GM12878 (cell line): ENCODE data around the gene TOMM20. TPM values are rescaled to one million over a fixed set of nuclear protein-coding genes. Genes with fewer than 3 reads are reported as not detected.
A peak's percentile ranks its signal among the peaks of the same experiment; 100 is the strongest.

Source experiments
- BACH1 ChIP-seq: fragments of 450-650 bp; IDR thresholded peaks from 2 replicates; pipeline ENCODE4 v1.6.1; 2017; ENCODE audit warnings: mild to moderate bottlenecking, borderline replicate concordance
- CBX3 ChIP-seq: fragments of 200-600 bp; sonication (generic); IDR thresholded peaks from 2 replicates; pipeline ENCODE4 v1.6.1; 2016; ENCODE audit warnings: low read depth, borderline replicate concordance
- CHD4 ChIP-seq: fragments of 200-600 bp; sonication (generic); IDR thresholded peaks from 2 replicates; pipeline ENCODE4 v1.6.1; 2016; ENCODE audit warnings: mild to moderate bottlenecking
- EED ChIP-seq: sonication (generic); IDR thresholded peaks from 2 replicates; pipeline ENCODE4 v1.6.1; 2016; ENCODE audit warnings: antibody characterized with exemption, low read depth
- EP300 ChIP-seq, 2 experiments: fragments of 150-350 bp in 1 of 2; IDR thresholded peaks; 2 replicates each; pipeline ENCODE4 v1.6.1; 2011 to 2012; ENCODE audit warnings: low read depth in 2 of 2, low read length in 2 of 2, borderline replicate concordance in 1 of 2, improper control_type of control experiment in 1 of 2, inconsistent platforms in 1 of 2; ENCODE audit not compliant: control insufficient read depth in 1 of 2
- EZH2 ChIP-seq: IDR thresholded peaks from 2 replicates; pipeline ENCODE4 v1.6.1; 2012; ENCODE audit warnings: low read depth, mild to moderate bottlenecking, control low read depth, inconsistent platforms, low read length, borderline replicate concordance; ENCODE audit not compliant: control insufficient read depth
- FOXM1 ChIP-seq: IDR thresholded peaks from 2 replicates; pipeline ENCODE4 v1.6.1; 2012; ENCODE audit warnings: low read depth, mild to moderate bottlenecking, inconsistent platforms, low read length, moderate library complexity
- HDAC2 ChIP-seq: fragments of 200-600 bp; sonication (generic); IDR thresholded peaks from 2 replicates; pipeline ENCODE4 v1.6.1; 2017
- KDM1A ChIP-seq: fragments of 200-600 bp; sonication (generic); IDR thresholded peaks from 2 replicates; pipeline ENCODE4 v1.6.1; 2016; ENCODE audit warnings: borderline replicate concordance
- LARP7 ChIP-seq: fragments of 450-650 bp; IDR thresholded peaks from 2 replicates; pipeline ENCODE4 v1.6.1; 2017; ENCODE audit warnings: mild to moderate bottlenecking
- NFXL1 ChIP-seq: fragments of 450-650 bp; IDR thresholded peaks from 2 replicates; pipeline ENCODE4 v1.6.1; 2017; ENCODE audit warnings: antibody characterized with exemption, mild to moderate bottlenecking, borderline replicate concordance
- NR2F1 ChIP-seq: fragments of 450-650 bp; conservative IDR thresholded peaks from 2 replicates; pipeline ENCODE4 v1.6.1; 2017; ENCODE audit warnings: mild to moderate bottlenecking
- POLR2A ChIP-seq: IDR thresholded peaks from 2 replicates; pipeline ENCODE4 v1.6.1; 2011; ENCODE audit warnings: low read depth, mild to moderate bottlenecking, low read length
- POLR2AphosphoS2 ChIP-seq: IDR thresholded peaks from 2 replicates; pipeline ENCODE4 v1.6.1; 2011; ENCODE audit warnings: low read depth, mild to moderate bottlenecking, low read length, improper control_type of control experiment, moderate library complexity
- RB1 ChIP-seq: fragments of 450-650 bp; formaldehyde crosslinking; IDR thresholded peaks from 2 replicates; pipeline ENCODE4 v1.6.1; 2017; ENCODE audit warnings: mild to moderate bottlenecking, borderline replicate concordance
- RUNX3 ChIP-seq: IDR thresholded peaks from 2 replicates; pipeline ENCODE4 v1.6.1; 2012; ENCODE audit warnings: low read length, inconsistent platforms
- SIN3A ChIP-seq: IDR thresholded peaks from 2 replicates; pipeline ENCODE4 v1.6.1; 2012; ENCODE audit warnings: low read depth, low read length, improper control_type of control experiment
- SMC3 ChIP-seq: IDR thresholded peaks from 2 replicates; pipeline ENCODE4 v1.6.1; 2011; ENCODE audit warnings: low read length, improper control_type of control experiment, borderline replicate concordance
- ZBED1 ChIP-seq: IDR thresholded peaks from 2 replicates; pipeline ENCODE4 v1.6.1; 2016; ENCODE audit warnings: borderline replicate concordance
- ZNF207 ChIP-seq: fragments of 450-650 bp; IDR thresholded peaks from 2 replicates; pipeline ENCODE4 v1.6.1; 2014; ENCODE audit warnings: antibody characterized with exemption, mild to moderate bottlenecking, borderline replicate concordance
- ZNF622 ChIP-seq: fragments of 450-650 bp; IDR thresholded peaks from 2 replicates; pipeline ENCODE4 v1.6.1; 2017; ENCODE audit warnings: mild to moderate bottlenecking, inconsistent platforms
- polyA plus RNA-seq, 11 experiments: library from polyadenylated mRNA; depleted of rRNA in 4 of 11; unstranded in 6 of 11; stranded (reverse) in 5 of 11; fragments of >200 nt; fragmentation: Nextera tagmentation in 4 of 11; fragmentation: Illumina TruSeq in 1 of 11; extraction: Ambion mirVana in 4 of 11; extraction: Trizol in 1 of 11; gene quantifications; 1 replicate in 1 of 11; 2 replicates in 10 of 11; pipeline versions ENCODE4 v1.2.1 to v1.2.3, GENCODE V29; 2011 to 2016; ENCODE audit warnings: inconsistent platforms in 2 of 11, missing spikeins in 2 of 11, low read depth in 1 of 11
- total RNA-seq, 4 experiments: library from RNA; depleted of rRNA in 3 of 4; stranded (reverse); fragments of >200 nt in 3 of 4; fragmentation: Illumina TruSeq in 1 of 4; extraction: Trizol in 1 of 4; gene quantifications; 2 replicates each; pipeline versions ENCODE4 v1.2.1 to v1.2.3, GENCODE V29; 2013 to 2021
- TF ChIP-seq, protein P1 (sequence below): fragments of 150-350 bp; IDR thresholded peaks from 2 replicates; pipeline ENCODE4 v1.6.1; 2016; ENCODE audit warnings: low read depth, low read length
- TF ChIP-seq, protein P2 (sequence below): fragments of 450-650 bp; IDR thresholded peaks from 2 replicates; pipeline ENCODE4 v1.6.1; 2016; ENCODE audit warnings: mild to moderate bottlenecking
- TF ChIP-seq, protein P3 (sequence below): fragments of 450-650 bp; IDR thresholded peaks from 2 replicates; pipeline ENCODE4 v1.6.1; 2016; ENCODE audit warnings: mild to moderate bottlenecking
- TF ChIP-seq, protein P4 (sequence below): fragments of 450-650 bp; IDR thresholded peaks from 2 replicates; pipeline ENCODE4 v1.6.1; 2017; ENCODE audit warnings: low read depth, mild to moderate bottlenecking, moderate library complexity

The TOMM20 gene
- total and polyA plus RNA-seq, 10 of the 15 experiments (the other 5 are each of a cell fraction or from before 2014, with no cell fraction given), result 39.8 to 138 (median 70.1) TPM

DNA sequence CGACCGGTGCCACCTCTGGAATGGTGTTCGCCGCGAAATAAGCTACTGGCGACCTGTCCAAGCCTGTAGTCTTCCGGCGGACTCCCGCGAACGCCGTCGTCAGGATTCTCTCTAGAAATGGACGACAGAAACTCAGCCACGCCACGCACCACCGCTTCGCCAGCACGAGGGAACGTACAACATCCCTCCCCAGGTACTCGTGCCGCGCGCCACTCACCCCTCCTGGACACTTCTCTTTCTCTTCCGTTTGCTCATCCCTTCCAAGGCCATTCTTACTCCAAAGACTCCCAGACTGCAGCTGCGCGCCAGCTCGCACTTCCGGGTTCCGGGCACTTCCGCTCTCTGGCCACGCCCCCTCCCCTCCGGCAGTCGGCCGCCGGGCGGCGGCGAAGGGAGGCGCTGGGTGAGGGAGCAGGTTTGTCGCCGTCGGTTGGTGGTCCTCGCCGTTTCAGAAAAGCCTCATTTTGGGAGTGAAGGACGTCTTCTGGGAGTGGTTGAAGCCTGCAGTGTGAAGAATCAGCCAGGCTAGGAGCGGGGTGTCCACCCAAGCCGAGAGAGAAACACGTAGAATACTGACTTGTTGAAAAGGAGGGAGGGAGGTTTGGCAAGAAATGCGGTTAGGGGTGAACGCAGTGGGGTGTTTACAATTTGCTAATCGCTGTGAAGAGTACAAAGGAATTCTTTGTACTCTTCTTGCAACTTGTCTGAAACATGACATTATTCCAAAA, 32.5 kb upstream of the TOMM20 start, which contains the start of gene RBM34 (continued):
- TF ChIP-seq LARP7, result peak; percentile 38
- no peak for TF ChIP-seq NFXL1
- TF ChIP-seq, protein P1, sequence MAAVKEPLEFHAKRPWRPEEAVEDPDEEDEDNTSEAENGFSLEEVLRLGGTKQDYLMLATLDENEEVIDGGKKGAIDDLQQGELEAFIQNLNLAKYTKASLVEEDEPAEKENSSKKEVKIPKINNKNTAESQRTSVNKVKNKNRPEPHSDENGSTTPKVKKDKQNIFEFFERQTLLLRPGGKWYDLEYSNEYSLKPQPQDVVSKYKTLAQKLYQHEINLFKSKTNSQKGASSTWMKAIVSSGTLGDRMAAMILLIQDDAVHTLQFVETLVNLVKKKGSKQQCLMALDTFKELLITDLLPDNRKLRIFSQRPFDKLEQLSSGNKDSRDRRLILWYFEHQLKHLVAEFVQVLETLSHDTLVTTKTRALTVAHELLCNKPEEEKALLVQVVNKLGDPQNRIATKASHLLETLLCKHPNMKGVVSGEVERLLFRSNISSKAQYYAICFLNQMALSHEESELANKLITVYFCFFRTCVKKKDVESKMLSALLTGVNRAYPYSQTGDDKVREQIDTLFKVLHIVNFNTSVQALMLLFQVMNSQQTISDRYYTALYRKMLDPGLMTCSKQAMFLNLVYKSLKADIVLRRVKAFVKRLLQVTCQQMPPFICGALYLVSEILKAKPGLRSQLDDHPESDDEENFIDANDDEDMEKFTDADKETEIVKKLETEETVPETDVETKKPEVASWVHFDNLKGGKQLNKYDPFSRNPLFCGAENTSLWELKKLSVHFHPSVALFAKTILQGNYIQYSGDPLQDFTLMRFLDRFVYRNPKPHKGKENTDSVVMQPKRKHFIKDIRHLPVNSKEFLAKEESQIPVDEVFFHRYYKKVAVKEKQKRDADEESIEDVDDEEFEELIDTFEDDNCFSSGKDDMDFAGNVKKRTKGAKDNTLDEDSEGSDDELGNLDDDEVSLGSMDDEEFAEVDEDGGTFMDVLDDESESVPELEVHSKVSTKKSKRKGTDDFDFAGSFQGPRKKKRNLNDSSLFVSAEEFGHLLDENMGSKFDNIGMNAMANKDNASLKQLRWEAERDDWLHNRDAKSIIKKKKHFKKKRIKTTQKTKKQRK, result no peak
- no peak for TF ChIP-seq EZH2
- TF ChIP-seq, protein P2, sequence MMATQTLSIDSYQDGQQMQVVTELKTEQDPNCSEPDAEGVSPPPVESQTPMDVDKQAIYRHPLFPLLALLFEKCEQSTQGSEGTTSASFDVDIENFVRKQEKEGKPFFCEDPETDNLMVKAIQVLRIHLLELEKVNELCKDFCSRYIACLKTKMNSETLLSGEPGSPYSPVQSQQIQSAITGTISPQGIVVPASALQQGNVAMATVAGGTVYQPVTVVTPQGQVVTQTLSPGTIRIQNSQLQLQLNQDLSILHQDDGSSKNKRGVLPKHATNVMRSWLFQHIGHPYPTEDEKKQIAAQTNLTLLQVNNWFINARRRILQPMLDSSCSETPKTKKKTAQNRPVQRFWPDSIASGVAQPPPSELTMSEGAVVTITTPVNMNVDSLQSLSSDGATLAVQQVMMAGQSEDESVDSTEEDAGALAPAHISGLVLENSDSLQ, result no peak
- TF ChIP-seq HDAC2, result no peak
- 0 out of 2 replicates have a peak, but pooled peaks have one; percentile 4 for TF ChIP-seq NR2F1
- TF ChIP-seq, protein P3, sequence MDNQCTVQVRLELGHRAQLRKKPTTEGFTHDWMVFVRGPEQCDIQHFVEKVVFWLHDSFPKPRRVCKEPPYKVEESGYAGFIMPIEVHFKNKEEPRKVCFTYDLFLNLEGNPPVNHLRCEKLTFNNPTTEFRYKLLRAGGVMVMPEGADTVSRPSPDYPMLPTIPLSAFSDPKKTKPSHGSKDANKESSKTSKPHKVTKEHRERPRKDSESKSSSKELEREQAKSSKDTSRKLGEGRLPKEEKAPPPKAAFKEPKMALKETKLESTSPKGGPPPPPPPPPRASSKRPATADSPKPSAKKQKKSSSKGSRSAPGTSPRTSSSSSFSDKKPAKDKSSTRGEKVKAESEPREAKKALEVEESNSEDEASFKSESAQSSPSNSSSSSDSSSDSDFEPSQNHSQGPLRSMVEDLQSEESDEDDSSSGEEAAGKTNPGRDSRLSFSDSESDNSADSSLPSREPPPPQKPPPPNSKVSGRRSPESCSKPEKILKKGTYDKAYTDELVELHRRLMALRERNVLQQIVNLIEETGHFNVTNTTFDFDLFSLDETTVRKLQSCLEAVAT, result peak; percentile 71
- no peak for TF ChIP-seq EP300 (IDR thresholded peaks at IDR 0.05; ENCODE audit: borderline replicate concordance in 1 of 2, control insufficient read depth in 1 of 2, low read depth in 2 of 2, low read length in 2 of 2)
- TF ChIP-seq KDM1A, result no peak
- TF ChIP-seq POLR2A, result peak; percentile 98
- TF ChIP-seq CHD4, result no peak
- TF ChIP-seq ZNF207, result no peak
- TF ChIP-seq POLR2AphosphoS2, result peak; percentile 94
- peak; percentile 82 for TF ChIP-seq SIN3A
- peak; percentile 75; the same call in 1 of the 2 replicates for TF ChIP-seq RB1
- TF ChIP-seq EED, result peak; percentile 46; the same call in 1 of the 2 replicates
- TF ChIP-seq CBX3, result no peak
- no peak for TF ChIP-seq ZNF622
- peak; percentile 89 for TF ChIP-seq RUNX3
- TF ChIP-seq ZBED1, result no peak; the same call in 1 of the 2 replicates
- TF ChIP-seq, protein P4, sequence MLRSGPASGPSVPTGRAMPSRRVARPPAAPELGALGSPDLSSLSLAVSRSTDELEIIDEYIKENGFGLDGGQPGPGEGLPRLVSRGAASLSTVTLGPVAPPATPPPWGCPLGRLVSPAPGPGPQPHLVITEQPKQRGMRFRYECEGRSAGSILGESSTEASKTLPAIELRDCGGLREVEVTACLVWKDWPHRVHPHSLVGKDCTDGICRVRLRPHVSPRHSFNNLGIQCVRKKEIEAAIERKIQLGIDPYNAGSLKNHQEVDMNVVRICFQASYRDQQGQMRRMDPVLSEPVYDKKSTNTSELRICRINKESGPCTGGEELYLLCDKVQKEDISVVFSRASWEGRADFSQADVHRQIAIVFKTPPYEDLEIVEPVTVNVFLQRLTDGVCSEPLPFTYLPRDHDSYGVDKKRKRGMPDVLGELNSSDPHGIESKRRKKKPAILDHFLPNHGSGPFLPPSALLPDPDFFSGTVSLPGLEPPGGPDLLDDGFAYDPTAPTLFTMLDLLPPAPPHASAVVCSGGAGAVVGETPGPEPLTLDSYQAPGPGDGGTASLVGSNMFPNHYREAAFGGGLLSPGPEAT, result 0 out of 2 replicates have a peak, but pooled peaks have one; percentile 55
- peak; percentile 52; the same call in 1 of the 2 replicates for TF ChIP-seq FOXM1
- no peak for TF ChIP-seq SMC3
- 0 out of 2 replicates have a peak, but pooled peaks have one; percentile 9 for TF ChIP-seq BACH1
